GM18517 (cell line): ENCODE measurements around the gene TBP.
"Not testable (repeated sequence)": the region's sequence is repeated elsewhere in the genome, so short reads cannot be mapped to it uniquely, and the experiment has no call there.

Experiments
- ATAC-seq: cut with Tn5 transposase; IDR thresholded peaks from one replicate; pipeline ENCODE4 v1.9.1; 2021; ENCODE audit warnings: mild to moderate bottlenecking, moderate library complexity; ENCODE audit not compliant: unreplicated experiment

TBP gene

GRCh38 chr6:170554013-170554795 is at the start of gene TBP:
TBP (plus strand) TSS chr6:170554369; CDS start chr6:170557030, 2,661 bp downstream.
- peak; percentile 98 for ATAC-seq

GRCh38 chr6:170504479-170504878 is 49.7 kb upstream of the TBP start:
- ATAC-seq = no peak

GRCh38 chr6:170505306-170505705 is 48.9 kb upstream of the TBP start:
- ATAC-seq = no peak

DNA sequence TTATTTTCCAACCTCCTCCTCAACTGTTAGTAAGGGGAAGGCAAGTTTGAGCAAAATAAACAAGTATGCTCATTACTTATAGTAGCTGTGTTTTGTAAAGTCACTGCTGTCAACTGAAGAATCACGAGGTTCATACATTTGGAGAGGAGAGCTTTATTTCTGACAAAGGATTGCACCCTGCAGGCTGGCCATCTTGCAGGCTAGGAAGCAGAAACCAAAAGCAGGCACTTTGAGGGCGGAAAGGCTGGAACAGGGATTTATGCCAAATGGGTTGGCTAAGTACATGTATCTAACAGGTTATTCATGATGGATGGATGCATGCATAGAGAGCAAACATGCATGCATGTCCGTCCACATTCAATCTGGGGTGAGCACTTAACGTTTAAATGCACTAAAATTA is 47.7 kb upstream of the TBP start:
- no peak for ATAC-seq

- not testable (repeated sequence) for ATAC-seq
These were observed 46.4 kb upstream of the TBP start for GRCh38 chr6:170507728-170508127.

- not testable (repeated sequence) for ATAC-seq
These were observed 45.9 kb upstream of the TBP start for GRCh38 chr6:170508275-170508674.

DNA sequence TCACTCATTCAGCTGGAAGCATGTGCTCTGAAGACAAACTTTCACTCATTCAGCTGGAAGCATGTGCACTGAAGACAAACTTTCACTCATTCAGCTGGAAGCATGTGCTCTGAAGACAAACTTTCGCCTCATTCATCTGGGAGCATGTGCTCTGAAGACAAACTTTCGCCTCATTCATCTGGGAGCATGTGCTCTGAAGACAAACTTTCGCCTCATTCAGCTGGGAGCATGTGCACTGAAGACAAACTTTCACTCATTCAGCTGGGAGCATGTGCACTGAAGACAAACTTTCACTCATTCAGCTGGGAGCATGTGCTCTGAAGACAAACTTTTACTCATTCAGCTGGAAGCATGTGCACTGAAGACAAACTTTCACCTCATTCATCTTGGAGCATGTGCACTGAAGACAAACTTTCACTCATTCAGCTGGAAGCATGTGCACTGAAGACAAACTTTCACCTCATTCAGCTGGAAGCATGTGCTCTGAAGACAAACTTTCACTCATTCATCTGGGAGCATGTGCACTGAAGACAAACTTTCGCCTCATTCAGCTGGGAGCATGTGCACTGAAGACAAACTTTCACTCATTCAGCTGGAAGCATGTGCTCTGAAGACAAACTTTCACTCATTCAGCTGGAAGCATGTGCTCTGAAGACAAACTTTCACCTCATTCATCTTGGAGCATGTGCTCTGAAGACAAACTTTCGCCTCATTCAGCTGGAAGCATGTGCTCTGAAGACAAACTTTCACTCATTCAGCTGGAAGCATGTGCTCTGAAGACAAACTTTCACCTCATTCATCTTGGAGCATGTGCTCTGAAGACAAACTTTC is 45.1 kb upstream of the TBP start:
- ATAC-seq = not testable (repeated sequence)

GRCh38 chr6:170509723-170510018 is 44.5 kb upstream of the TBP start:
- ATAC-seq = no peak

- ATAC-seq = no peak
These were observed 43.5 kb upstream of the TBP start for GRCh38 chr6:170510631-170511030.

- ATAC-seq = no peak
These were observed 41.9 kb upstream of the TBP start for GRCh38 chr6:170512249-170512648.

GRCh38 chr6:170514908-170515307 is 39.3 kb upstream of the TBP start:
- ATAC-seq = no peak

DNA sequence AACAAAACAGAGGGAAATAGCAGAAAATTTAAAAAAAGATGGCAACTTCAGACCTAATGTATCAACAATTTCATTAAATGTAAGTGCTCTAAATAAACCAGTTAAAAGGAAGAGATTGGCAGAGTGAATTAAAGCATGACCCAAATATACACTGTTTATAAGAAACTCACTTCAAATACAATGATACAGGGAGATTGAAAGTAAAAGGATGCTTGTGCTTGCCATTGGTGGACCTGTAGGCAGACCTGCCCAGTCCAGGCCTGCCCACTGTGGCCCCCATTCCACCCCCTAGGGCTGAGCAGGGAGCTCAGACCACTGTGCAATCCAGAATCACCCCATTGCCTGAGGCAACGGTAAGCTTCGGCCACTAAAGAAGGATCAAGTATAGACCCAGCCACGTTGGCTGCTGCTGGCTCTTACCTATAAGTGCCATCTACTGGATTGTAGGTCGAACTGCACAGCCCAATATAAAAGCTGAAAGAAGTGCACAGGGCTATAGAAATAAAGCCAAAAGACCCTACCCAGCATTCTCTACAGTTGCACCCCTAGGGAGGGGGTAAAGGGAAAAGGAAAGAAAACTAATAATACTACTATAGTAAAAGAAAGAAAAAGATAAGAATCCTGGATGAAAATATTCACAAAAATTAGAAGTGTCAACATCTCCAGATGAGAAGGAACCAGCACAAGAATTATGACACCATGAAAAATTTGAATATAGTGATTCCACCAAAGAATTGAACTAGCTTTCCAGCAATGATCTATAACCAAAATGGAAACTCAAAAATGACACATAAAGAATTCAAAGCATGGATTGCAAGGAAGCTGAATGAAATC is 37.2 kb upstream of the TBP start:
- peak; percentile 91 for ATAC-seq

DNA sequence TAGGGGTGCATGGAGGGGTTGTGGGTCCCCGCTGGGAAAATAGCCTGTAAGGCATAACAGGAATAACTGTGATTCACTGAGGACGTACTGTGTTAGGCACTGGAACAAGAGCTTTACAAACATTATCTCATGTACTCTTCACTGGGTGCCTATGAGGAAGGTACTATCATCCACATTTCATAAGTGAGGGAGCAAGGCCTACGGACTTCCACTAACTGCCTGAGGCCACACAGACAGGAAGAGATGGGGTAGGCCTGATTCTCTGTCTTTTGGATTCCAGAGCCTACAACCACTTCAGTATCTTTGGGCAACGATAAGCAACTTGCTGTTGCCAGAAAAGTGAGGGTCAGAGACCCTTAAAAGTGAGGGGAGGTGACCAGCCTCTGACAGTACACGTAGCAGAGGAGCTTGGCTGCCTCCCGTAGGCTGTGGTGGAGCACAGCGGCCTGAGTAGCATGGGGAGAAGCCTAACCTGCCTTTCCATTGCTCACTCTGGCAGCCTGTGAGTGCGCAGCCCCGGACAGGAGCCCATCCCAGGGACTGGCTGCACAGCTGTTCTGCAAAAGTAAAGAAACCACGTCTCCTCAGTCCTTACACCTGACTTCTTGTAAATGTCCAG is 31.5 kb upstream of the TBP start:
- no peak for ATAC-seq

DNA sequence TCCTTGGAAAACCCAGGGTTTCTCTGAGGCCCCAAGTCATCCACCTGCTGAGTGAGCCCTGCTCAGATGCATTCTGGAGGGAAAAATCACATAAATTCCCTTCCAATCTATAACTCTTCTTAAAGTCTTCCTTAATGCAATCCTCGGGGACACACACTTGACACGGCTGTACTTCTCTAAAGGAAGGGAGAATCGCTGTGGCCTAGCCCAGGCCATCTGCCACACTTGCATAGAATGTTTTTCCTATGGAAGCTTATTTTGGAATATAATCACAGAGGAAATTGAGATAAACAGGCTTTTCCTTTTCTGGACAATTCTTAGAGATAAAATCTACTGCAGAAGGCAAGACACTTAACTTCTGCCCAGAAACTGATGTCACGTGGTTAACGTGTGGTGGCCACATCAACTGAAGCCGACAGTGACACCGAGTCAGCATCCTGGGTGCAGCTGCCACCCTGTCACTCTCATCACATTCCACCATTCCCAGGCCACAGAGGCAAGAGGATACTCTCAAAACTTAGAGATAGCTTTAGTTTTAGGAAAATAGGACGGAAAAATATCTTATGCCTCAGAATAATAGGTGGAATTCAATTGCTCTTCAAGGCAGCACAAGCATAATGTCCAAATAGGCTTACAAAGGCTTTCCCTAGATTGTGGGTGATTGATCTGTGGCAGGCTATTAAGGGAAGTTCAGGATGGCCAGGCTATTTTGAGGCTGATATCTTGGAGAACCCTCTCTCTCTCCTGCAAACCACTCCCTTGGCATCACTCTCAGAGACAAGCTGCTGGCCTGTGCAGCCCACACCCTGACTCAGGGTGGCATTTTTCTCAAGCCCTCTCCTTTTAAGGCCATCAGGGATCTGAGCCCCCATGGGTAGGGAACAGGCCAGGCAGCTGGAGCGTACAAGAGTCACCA is 30.7 kb upstream of the TBP start:
- ATAC-seq = no peak

DNA sequence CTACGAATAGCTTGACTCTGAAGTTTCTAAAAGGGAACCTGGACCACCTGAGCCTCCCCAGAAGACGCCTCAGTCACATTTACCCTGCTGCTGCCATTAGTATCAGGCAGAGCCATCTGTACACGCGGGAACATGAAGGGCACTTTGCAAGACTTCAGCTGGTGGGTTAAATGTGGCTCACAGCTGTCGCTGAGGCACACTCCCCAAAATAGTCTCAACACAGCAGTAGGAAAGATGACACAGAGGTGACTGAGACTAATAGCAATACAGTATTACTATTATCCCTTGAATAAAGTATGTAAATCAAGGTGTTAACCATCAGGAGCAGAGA is 30.0 kb upstream of the TBP start:
- no peak for ATAC-seq

- ATAC-seq = no peak
These were observed 28.4 kb upstream of the TBP start for GRCh38 chr6:170525795-170526194.

DNA sequence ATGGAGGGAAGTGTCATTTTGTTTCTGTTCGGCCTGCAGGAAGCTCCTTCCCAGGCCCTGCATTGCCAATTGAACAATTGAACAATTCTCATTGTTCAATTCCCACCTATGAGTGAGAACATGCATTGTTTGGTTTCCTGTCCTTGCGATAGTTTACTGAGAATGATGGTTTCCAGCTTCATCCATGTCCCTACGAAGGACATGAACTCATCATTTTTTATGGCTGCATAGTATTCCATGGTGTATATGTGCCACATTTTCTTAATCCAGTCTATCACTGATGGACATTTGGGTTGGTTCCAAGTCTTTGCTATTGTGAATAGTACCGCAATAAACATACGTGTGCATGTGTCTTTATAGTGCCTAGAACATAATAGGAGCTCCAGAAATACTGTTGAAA is 26.2 kb upstream of the TBP start:
- not testable (repeated sequence) for ATAC-seq

GRCh38 chr6:170529839-170530469 is 24.2 kb upstream of the TBP start:
- peak; percentile 65 for ATAC-seq

DNA sequence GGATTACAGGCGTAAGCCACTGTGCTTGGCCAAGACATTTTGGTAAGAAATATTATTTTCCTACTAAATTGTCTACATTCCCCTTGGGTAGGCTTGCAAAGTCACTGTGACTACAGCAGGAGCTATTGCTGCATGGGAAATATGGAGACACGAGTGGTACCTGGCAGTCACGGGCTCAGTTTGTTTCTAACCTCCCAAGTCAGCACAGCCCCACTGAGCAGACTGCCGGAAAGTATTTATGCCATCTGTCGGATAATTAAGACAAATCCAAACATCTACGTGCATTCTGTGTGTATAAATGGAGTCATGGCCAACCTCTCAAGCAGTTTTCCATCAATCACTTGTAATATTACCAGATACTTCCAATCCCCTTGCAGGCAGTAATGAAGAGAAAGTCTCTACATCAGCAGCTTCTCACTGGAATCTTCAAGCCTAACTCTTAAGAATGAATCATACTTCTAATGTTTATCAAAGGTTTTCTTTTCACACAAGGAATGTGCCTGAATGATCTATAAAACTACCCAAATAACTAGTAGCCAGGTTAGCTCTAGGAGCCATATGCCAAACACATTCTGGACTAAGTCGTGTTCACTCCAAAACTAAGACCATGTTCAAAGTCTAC is 21.2 kb upstream of the TBP start:
- ATAC-seq = no peak
